GM19240 (cell line): ENCODE measurements around the gene AJM1.
A peak's percentile ranks its signal among the peaks of the same experiment; 100 is the strongest.
"Not testable (repeated sequence)": the region's sequence is repeated elsewhere in the genome, so short reads cannot be mapped to it uniquely, and the experiment has no call there.

ENCODE experiments used
- DNase-seq: peaks from one replicate; pipeline ENCODE4 v3.0.0; 2011; ENCODE audit warnings: low spot score; ENCODE audit not compliant: insufficient read length

The AJM1 gene

GRCh38 chr9:136842380-136842948 lies at the start of gene AJM1:
AJM1 (plus strand) TSS chr9:136842478; CDS start chr9:136844415, 1,937 bp downstream.
- DNase-seq: peak; percentile 93

GRCh38 chr9:136793086-136793946 lies 49.0 kb upstream of the AJM1 start:
- no peak for DNase-seq

GRCh38 chr9:136794281-136794999 lies 47.8 kb upstream of the AJM1 start:
- no peak for DNase-seq

- DNase-seq: no peak
Observed at GRCh38 chr9:136795000-136795348, 47.3 kb upstream of the AJM1 start.

- DNase-seq: no peak
Observed at GRCh38 chr9:136796238-136796774, 46.0 kb upstream of the AJM1 start, which contains the start of gene CCDC183. CCDC183 (plus strand) TSS chr9:136796338; CDS start chr9:136796398, 60 bp downstream.

- not testable (repeated sequence) for DNase-seq
Observed at GRCh38 chr9:136796775-136797347, 45.4 kb upstream of the AJM1 start.

GRCh38 chr9:136798708-136799078 lies 43.6 kb upstream of the AJM1 start:
- DNase-seq: no peak

GRCh38 chr9:136799079-136799853 lies 43.0 kb upstream of the AJM1 start:
- no peak for DNase-seq

GRCh38 chr9:136799854-136800657 lies 42.2 kb upstream of the AJM1 start:
- DNase-seq: peak; percentile 67

- DNase-seq: no peak
Observed at GRCh38 chr9:136802321-136802720, 40.0 kb upstream of the AJM1 start.

GRCh38 chr9:136803009-136803550 lies 39.2 kb upstream of the AJM1 start:
- DNase-seq: not testable (repeated sequence)

GRCh38 chr9:136803551-136804508 lies 38.4 kb upstream of the AJM1 start:
- DNase-seq: no peak

- no peak for DNase-seq
Observed at GRCh38 chr9:136804509-136805206, 37.6 kb upstream of the AJM1 start.

- DNase-seq: no peak
Observed at GRCh38 chr9:136805207-136805740, 37.0 kb upstream of the AJM1 start.

GRCh38 chr9:136806067-136806466 lies 36.2 kb upstream of the AJM1 start:
- DNase-seq: no peak

GRCh38 chr9:136806631-136807201 lies 35.6 kb upstream of the AJM1 start:
- no peak for DNase-seq
